WTC11 (cell line): Measurements from ENCODE around the gene BCL11B. TPM values are rescaled to one million over a fixed set of nuclear protein-coding genes. Genes with fewer than 3 reads are reported as not detected.

ENCODE experiments used
- ATAC-seq: fragments of 200-7000 bp; cut with Tn5 transposase; 2 replicates; pipeline ENCODE4 v1.10.0; 2021; ENCODE audit warnings: mild to moderate bottlenecking, moderate library complexity
- CTCF ChIA-PET: fragments of 300-600 bp; sonication (Branson Sonifier 250); formaldehyde crosslinking; loops from one replicate; lab custom pipeline; 2021; ENCODE audit warnings: antibody characterized with exemption; lab: Charles Lee
- POLR2A ChIA-PET: fragments of 350-600 bp; sonication (Branson Sonifier 250); formaldehyde crosslinking; loops from one replicate; lab custom pipeline; 2021; ENCODE audit warnings: antibody characterized with exemption; lab: Charles Lee
- DNase-seq: peaks from one replicate; pipeline ENCODE4 v3.0.0; 2021; ENCODE audit warnings: low spot score
- H3K27ac Mint-ChIP-seq: 2 replicates; pipeline ENCODE4 v1.8.0; 2021; ENCODE audit warnings: mixed read lengths
- H3K27me3 Mint-ChIP-seq: 2 replicates; pipeline ENCODE4 v1.8.0; 2021; ENCODE audit warnings: low read depth, mild to moderate bottlenecking, moderate library complexity, mixed read lengths
- H3K36me3 Mint-ChIP-seq: 2 replicates; pipeline ENCODE4 v1.8.0; 2021; ENCODE audit warnings: mixed read lengths
- H3K4me1 Mint-ChIP-seq: 2 replicates; pipeline ENCODE4 v1.8.0; 2022; ENCODE audit warnings: mixed read lengths
- H3K4me3 Mint-ChIP-seq: 2 replicates; pipeline ENCODE4 v1.8.0; 2021; ENCODE audit warnings: mild to moderate bottlenecking, moderate library complexity, mixed read lengths
- H3K9me3 Mint-ChIP-seq: 2 replicates; pipeline ENCODE4 v1.8.0; 2021; ENCODE audit warnings: mixed read lengths
- ERG ChIP-seq: fragments of 250-450 bp; sonication (Bioruptor Pico); IDR thresholded peaks from 2 replicates; pipeline ENCODE4 v1.8.0; 2021; ENCODE audit warnings: mild to moderate bottlenecking
- ESRRA ChIP-seq: sonication (generic); formaldehyde crosslinking; IDR thresholded peaks from 2 replicates; pipeline ENCODE4 v1.8.1; 2022; ENCODE audit warnings: mild to moderate bottlenecking, missing genetic modification reagents, borderline replicate concordance
- FOXP1 ChIP-seq: sonication (generic); formaldehyde crosslinking; IDR thresholded peaks from 2 replicates; pipeline ENCODE4 v1.8.0; 2022; ENCODE audit warnings: missing genetic modification reagents, mild to moderate bottlenecking, moderate library complexity, borderline replicate concordance
- MYBL2 ChIP-seq: sonication (generic); formaldehyde crosslinking; IDR thresholded peaks from 2 replicates; pipeline ENCODE4 v1.8.1; 2023; ENCODE audit warnings: mild to moderate bottlenecking, moderate library complexity, missing genetic modification reagents
- OVOL2 ChIP-seq: fragments of 250-450 bp; sonication (Bioruptor Pico); IDR thresholded peaks from 2 replicates; pipeline ENCODE4 v1.9.0; 2021; ENCODE audit warnings: mild to moderate bottlenecking, borderline replicate concordance
- RELA ChIP-seq: sonication (generic); formaldehyde crosslinking; IDR thresholded peaks from 2 replicates; pipeline ENCODE4 v1.8.1; 2022; ENCODE audit warnings: missing genetic modification reagents, mild to moderate bottlenecking, borderline replicate concordance
- SMAD4 ChIP-seq: sonication (generic); formaldehyde crosslinking; IDR thresholded peaks from 2 replicates; pipeline ENCODE4 v1.8.0; 2022; ENCODE audit warnings: mild to moderate bottlenecking, missing genetic modification reagents
- SP1 ChIP-seq: sonication (generic); formaldehyde crosslinking; conservative IDR thresholded peaks from 2 replicates; pipeline ENCODE4 v1.8.1; 2022; ENCODE audit warnings: missing genetic modification reagents
- STAT6 ChIP-seq: sonication (generic); formaldehyde crosslinking; conservative IDR thresholded peaks from 2 replicates; pipeline ENCODE4 v1.8.1; 2023; ENCODE audit warnings: mild to moderate bottlenecking, low read depth, missing genetic modification reagents, moderate library complexity
- TCF7 ChIP-seq: sonication (generic); formaldehyde crosslinking; IDR thresholded peaks from 2 replicates; pipeline ENCODE4 v1.8.0; 2022; ENCODE audit warnings: mild to moderate bottlenecking, low read depth, missing genetic modification reagents, moderate library complexity
- ZNF416 ChIP-seq: fragments of 250-450 bp; sonication (Bioruptor Pico); IDR thresholded peaks from 2 replicates; pipeline ENCODE4 v1.9.0; 2021; ENCODE audit warnings: mild to moderate bottlenecking, inconsistent platforms
- total RNA-seq: library from RNA; stranded (reverse); gene quantifications from 3 replicates; pipeline ENCODE4 v1.2.3, GENCODE V29; 2021
- TF ChIP-seq, protein P1 (sequence below): sonication (generic); formaldehyde crosslinking; IDR thresholded peaks from 2 replicates; pipeline ENCODE4 v1.8.1; 2023; ENCODE audit warnings: mild to moderate bottlenecking, missing genetic modification reagents, moderate library complexity
- TF ChIP-seq, protein P2 (sequence below): sonication (generic); formaldehyde crosslinking; IDR thresholded peaks from 2 replicates; pipeline ENCODE4 v1.8.1; 2023; ENCODE audit warnings: mild to moderate bottlenecking, missing genetic modification reagents, borderline replicate concordance
- TF ChIP-seq, protein P3 (sequence below): sonication (generic); formaldehyde crosslinking; IDR thresholded peaks from 2 replicates; pipeline ENCODE4 v1.8.0; 2022; ENCODE audit warnings: mild to moderate bottlenecking, missing genetic modification reagents

The BCL11B gene
- total RNA-seq, 1 experiment from 2014 or later, result 9.1 TPM

- no peaks in the 10 kb centered on the region for H3K9me3 Mint-ChIP-seq
- H3K4me1 Mint-ChIP-seq, result peaks cover 79% of the 10 kb centered on the region
- DNase-seq (no peak), ATAC-seq (no peak)
- H3K27ac Mint-ChIP-seq, result peak overlapping the region; percentile 97
- ChIA-PET CTCF (interaction anchor here (1.2 to 1.6 kb wide), 2 partner anchors 10 to 35 kb away, joined by 4 to 6 read pairs; no protein-coding TSS in a partner anchor), POLR2A (no interaction called here)
- peak overlapping the region; percentile 50; the same call in 1 of the 2 replicates for H3K4me3 Mint-ChIP-seq
- no peaks in the 10 kb centered on the region; the same call in 1 of the 2 replicates for H3K36me3 Mint-ChIP-seq
- H3K27me3 Mint-ChIP-seq, result no peaks in the 10 kb centered on the region; the same call in 1 of the 2 replicates
- TF ChIP-seq FOXP1 (CRISPR knock-in tag) (no peak), ESRRA (CRISPR knock-in tag) (no peak), TCF7 (CRISPR knock-in tag) (no peak), RELA (CRISPR knock-in tag) (no peak), OVOL2 (CRISPR knock-in tag) (no peak), ZNF416 (CRISPR knock-in tag) (no peak), MYBL2 (no peak), SP1 (CRISPR knock-in tag) (no peak), STAT6 (CRISPR knock-in tag) (no peak), ERG (no peak), SMAD4 (CRISPR knock-in tag) (no peak)
- TF ChIP-seq, protein P1, sequence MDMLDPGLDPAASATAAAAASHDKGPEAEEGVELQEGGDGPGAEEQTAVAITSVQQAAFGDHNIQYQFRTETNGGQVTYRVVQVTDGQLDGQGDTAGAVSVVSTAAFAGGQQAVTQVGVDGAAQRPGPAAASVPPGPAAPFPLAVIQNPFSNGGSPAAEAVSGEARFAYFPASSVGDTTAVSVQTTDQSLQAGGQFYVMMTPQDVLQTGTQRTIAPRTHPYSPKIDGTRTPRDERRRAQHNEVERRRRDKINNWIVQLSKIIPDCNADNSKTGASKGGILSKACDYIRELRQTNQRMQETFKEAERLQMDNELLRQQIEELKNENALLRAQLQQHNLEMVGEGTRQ (CRISPR knock-in tag), result no peak
- TF ChIP-seq, protein P2, sequence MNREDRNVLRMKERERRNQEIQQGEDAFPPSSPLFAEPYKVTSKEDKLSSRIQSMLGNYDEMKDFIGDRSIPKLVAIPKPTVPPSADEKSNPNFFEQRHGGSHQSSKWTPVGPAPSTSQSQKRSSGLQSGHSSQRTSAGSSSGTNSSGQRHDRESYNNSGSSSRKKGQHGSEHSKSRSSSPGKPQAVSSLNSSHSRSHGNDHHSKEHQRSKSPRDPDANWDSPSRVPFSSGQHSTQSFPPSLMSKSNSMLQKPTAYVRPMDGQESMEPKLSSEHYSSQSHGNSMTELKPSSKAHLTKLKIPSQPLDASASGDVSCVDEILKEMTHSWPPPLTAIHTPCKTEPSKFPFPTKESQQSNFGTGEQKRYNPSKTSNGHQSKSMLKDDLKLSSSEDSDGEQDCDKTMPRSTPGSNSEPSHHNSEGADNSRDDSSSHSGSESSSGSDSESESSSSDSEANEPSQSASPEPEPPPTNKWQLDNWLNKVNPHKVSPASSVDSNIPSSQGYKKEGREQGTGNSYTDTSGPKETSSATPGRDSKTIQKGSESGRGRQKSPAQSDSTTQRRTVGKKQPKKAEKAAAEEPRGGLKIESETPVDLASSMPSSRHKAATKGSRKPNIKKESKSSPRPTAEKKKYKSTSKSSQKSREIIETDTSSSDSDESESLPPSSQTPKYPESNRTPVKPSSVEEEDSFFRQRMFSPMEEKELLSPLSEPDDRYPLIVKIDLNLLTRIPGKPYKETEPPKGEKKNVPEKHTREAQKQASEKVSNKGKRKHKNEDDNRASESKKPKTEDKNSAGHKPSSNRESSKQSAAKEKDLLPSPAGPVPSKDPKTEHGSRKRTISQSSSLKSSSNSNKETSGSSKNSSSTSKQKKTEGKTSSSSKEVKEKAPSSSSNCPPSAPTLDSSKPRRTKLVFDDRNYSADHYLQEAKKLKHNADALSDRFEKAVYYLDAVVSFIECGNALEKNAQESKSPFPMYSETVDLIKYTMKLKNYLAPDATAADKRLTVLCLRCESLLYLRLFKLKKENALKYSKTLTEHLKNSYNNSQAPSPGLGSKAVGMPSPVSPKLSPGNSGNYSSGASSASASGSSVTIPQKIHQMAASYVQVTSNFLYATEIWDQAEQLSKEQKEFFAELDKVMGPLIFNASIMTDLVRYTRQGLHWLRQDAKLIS (CRISPR knock-in tag), result no peak
- TF ChIP-seq, protein P3, sequence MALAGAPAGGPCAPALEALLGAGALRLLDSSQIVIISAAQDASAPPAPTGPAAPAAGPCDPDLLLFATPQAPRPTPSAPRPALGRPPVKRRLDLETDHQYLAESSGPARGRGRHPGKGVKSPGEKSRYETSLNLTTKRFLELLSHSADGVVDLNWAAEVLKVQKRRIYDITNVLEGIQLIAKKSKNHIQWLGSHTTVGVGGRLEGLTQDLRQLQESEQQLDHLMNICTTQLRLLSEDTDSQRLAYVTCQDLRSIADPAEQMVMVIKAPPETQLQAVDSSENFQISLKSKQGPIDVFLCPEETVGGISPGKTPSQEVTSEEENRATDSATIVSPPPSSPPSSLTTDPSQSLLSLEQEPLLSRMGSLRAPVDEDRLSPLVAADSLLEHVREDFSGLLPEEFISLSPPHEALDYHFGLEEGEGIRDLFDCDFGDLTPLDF (CRISPR knock-in tag), result no peak
These were observed 12.9 kb downstream of the BCL11B start for GRCh38 chr14:99258876-99259726.
